SK-N-SH treated with all-trans-retinoic acid at 6 μM for 48 hours (cell line): Measurements from ENCODE around the gene KAT6B.

Experiments
- ARNTL ChIP-seq: fragments of 450-650 bp; formaldehyde crosslinking; IDR thresholded peaks from 2 replicates; pipeline ENCODE4 v1.5.0; 2020; ENCODE audit warnings: low read depth, mild to moderate bottlenecking, moderate library complexity, borderline replicate concordance
- BACH2 ChIP-seq: fragments of 250-450 bp; sonication (Bioruptor Pico); IDR thresholded peaks from 2 replicates; pipeline ENCODE4 v1.9.0; 2021; ENCODE audit warnings: mild to moderate bottlenecking, borderline replicate concordance
- CSDC2 ChIP-seq: fragments of 250-450 bp; sonication (Bioruptor Pico); IDR thresholded peaks from 2 replicates; pipeline ENCODE4 v1.5.0; 2020; ENCODE audit warnings: mild to moderate bottlenecking, moderate library complexity
- CSRNP3 ChIP-seq: fragments of 250-450 bp; sonication (Bioruptor Pico); IDR thresholded peaks from 2 replicates; pipeline ENCODE4 v1.5.1; 2021; ENCODE audit warnings: mild to moderate bottlenecking, moderate library complexity
- ISL1 ChIP-seq: fragments of 250-450 bp; sonication (Bioruptor Pico); IDR thresholded peaks from 2 replicates; pipeline ENCODE4 v2.1.2; 2022; ENCODE audit warnings: mild to moderate bottlenecking, moderate library complexity
- RARB ChIP-seq: fragments of 250-450 bp; sonication (Bioruptor Pico); IDR thresholded peaks from 2 replicates; pipeline ENCODE4 v1.8.0; 2021; ENCODE audit warnings: mild to moderate bottlenecking, moderate library complexity
- TCF4 ChIP-seq: fragments of 250-450 bp; sonication (Bioruptor Pico); IDR thresholded peaks from 2 replicates; pipeline ENCODE4 v1.8.0; 2021; ENCODE audit warnings: mild to moderate bottlenecking, moderate library complexity, borderline replicate concordance
- TSHZ2 ChIP-seq: fragments of 250-450 bp; sonication (Bioruptor Pico); IDR thresholded peaks from 2 replicates; pipeline ENCODE4 v1.5.0; 2020; ENCODE audit warnings: mild to moderate bottlenecking, moderate library complexity
- ZFP3 ChIP-seq: fragments of 250-450 bp; sonication (Bioruptor Pico); IDR thresholded peaks from 2 replicates; pipeline ENCODE4 v1.5.0; 2020; ENCODE audit warnings: mild to moderate bottlenecking, moderate library complexity
- ZFP30 ChIP-seq: fragments of 450-650 bp; formaldehyde crosslinking; IDR thresholded peaks from 2 replicates; pipeline ENCODE4 v1.5.0; 2022; ENCODE audit warnings: mild to moderate bottlenecking, moderate library complexity
- ZNF565 ChIP-seq: fragments of 450-650 bp; formaldehyde crosslinking; conservative IDR thresholded peaks from 2 replicates; pipeline ENCODE4 v1.5.0; 2020; ENCODE audit warnings: low read depth, mild to moderate bottlenecking, moderate library complexity
- TF ChIP-seq, protein P1 (sequence below): fragments of 250-450 bp; sonication (Bioruptor Pico); IDR thresholded peaks from 2 replicates; pipeline ENCODE4 v1.8.0; 2020; ENCODE audit warnings: mild to moderate bottlenecking, moderate library complexity, borderline replicate concordance
- TF ChIP-seq, protein P2 (sequence below): fragments of 250-450 bp; sonication (Bioruptor Pico); IDR thresholded peaks from 2 replicates; pipeline ENCODE4 v1.5.1; 2020; ENCODE audit warnings: low read depth, mild to moderate bottlenecking, moderate library complexity
- TF ChIP-seq, protein P3 (sequence below): fragments of 250-450 bp; sonication (Bioruptor Pico); IDR thresholded peaks from 2 replicates; pipeline ENCODE4 v1.8.0; 2021; ENCODE audit warnings: low read depth, mild to moderate bottlenecking, moderate library complexity, borderline replicate concordance

DNA sequence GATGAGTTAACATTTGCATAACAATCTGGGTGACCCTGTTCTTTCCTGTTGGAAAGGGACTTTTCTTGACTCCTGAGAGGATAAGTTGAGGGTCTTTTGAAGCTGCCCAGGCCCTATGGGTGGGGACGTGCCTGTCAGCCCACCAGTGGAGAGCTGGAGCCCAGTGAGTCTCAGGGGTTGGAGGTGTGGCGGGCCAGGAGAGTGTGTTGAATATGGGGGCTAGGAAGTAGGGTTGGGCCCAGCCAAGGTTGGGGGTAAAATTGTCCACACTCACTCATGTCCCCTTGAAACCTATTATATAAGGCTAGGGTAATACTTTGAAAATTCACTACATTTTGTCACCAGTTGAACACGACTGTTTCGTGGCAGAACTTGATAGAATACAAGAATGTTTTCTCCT, 17.9 kb upstream of the KAT6B start:
- TF ChIP-seq RARB (CRISPR knock-in tag) = no peak
- no peak for TF ChIP-seq ZFP30 (CRISPR knock-in tag)
- TF ChIP-seq, protein P1, sequence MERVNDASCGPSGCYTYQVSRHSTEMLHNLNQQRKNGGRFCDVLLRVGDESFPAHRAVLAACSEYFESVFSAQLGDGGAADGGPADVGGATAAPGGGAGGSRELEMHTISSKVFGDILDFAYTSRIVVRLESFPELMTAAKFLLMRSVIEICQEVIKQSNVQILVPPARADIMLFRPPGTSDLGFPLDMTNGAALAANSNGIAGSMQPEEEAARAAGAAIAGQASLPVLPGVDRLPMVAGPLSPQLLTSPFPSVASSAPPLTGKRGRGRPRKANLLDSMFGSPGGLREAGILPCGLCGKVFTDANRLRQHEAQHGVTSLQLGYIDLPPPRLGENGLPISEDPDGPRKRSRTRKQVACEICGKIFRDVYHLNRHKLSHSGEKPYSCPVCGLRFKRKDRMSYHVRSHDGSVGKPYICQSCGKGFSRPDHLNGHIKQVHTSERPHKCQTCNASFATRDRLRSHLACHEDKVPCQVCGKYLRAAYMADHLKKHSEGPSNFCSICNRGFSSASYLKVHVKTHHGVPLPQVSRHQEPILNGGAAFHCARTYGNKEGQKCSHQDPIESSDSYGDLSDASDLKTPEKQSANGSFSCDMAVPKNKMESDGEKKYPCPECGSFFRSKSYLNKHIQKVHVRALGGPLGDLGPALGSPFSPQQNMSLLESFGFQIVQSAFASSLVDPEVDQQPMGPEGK (CRISPR knock-in tag) = no peak
- TF ChIP-seq, protein P2, sequence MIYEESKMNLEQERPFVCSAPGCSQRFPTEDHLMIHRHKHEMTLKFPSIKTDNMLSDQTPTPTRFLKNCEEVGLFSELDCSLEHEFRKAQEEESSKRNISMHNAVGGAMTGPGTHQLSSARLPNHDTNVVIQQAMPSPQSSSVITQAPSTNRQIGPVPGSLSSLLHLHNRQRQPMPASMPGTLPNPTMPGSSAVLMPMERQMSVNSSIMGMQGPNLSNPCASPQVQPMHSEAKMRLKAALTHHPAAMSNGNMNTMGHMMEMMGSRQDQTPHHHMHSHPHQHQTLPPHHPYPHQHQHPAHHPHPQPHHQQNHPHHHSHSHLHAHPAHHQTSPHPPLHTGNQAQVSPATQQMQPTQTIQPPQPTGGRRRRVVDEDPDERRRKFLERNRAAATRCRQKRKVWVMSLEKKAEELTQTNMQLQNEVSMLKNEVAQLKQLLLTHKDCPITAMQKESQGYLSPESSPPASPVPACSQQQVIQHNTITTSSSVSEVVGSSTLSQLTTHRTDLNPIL = no peak
- no peak for TF ChIP-seq ZFP3
- no peak for TF ChIP-seq ZNF565 (CRISPR knock-in tag)
- TF ChIP-seq, protein P3, sequence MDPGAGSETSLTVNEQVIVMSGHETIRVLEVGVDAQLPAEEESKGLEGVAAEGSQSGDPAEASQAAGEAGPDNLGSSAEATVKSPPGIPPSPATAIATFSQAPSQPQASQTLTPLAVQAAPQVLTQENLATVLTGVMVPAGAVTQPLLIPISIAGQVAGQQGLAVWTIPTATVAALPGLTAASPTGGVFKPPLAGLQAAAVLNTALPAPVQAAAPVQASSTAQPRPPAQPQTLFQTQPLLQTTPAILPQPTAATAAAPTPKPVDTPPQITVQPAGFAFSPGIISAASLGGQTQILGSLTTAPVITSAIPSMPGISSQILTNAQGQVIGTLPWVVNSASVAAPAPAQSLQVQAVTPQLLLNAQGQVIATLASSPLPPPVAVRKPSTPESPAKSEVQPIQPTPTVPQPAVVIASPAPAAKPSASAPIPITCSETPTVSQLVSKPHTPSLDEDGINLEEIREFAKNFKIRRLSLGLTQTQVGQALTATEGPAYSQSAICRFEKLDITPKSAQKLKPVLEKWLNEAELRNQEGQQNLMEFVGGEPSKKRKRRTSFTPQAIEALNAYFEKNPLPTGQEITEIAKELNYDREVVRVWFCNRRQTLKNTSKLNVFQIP (CRISPR knock-in tag) = no peak
- TF ChIP-seq TSHZ2 (CRISPR knock-in tag) = no peak
- no peak for TF ChIP-seq ARNTL (CRISPR knock-in tag)
- TF ChIP-seq CSRNP3 (CRISPR knock-in tag) = no peak
- no peak for TF ChIP-seq TCF4
- no peak for TF ChIP-seq ISL1 (CRISPR knock-in tag)
- no peak for TF ChIP-seq CSDC2 (CRISPR knock-in tag)
- TF ChIP-seq BACH2 (CRISPR knock-in tag) = no peak
